ENCODE measurements around the gene ZNF771.
A peak's percentile ranks its signal among the peaks of the same experiment; 100 is the strongest.
"Not testable (repeated sequence)": the region's sequence is repeated elsewhere in the genome, so short reads cannot be mapped to it uniquely, and the experiment has no call there.

ZNF771 gene

DNA sequence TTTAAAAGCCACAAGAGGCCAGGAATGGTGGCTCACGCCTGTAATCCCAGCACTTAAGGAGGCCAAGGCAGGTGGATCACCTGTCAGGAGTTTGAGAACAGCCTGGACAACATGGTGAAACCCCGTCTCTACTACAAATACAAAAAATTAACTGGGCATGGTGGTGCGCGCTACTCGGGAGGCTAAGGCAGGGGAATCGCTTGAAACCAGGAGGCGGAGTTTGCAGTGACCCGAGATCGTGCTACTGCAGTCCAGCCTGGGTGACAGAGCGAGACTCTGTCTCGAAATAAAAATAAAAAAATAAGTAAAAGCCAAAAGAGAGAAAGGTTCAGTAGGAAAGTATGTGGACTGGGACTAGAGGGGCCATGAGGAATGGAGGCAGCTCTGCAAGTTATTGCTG is 52.0 kb downstream of the ZNF771 start:
- Histone ChIP-seq H4K20me1 (ENCODE audit: insufficient read depth, low read length) (no peaks in the 10 kb centered on the region), H3K9ac (ENCODE audit: low read depth, low read length) (peak overlapping the region; percentile 55), H3K27me3 (ENCODE audit: insufficient read depth, low read length, poor library complexity) (no peaks in the 10 kb centered on the region), H2AFZ (ENCODE audit: low read depth, low read length) (peak overlapping the region; percentile 84; the same call in 1 of the 2 replicates), H3K4me1 (ENCODE audit: insufficient read depth, low read length) (peaks cover 19% of the 10 kb centered on the region), H3K4me3 (ENCODE audit: low read depth in 1 of 2, low read length in 2 of 2) (no peak overlapping the region; a peak in 1 of 4 replicates), H3K9me3 (ENCODE audit: insufficient read depth, low read length, severe bottlenecking) (no peaks in the 10 kb centered on the region), H3K36me3 (ENCODE audit: insufficient read depth, low read length) (no peaks in the 10 kb centered on the region), H3K79me2 (ENCODE audit: insufficient read depth, low read length) (no peaks in the 10 kb centered on the region), H3K4me2 (ENCODE audit: insufficient read depth, low read length) (peak overlapping the region; percentile 55; the same call in 1 of the 2 replicates), H3K27ac (ENCODE audit: low read length) (peak overlapping the region; percentile 92)
- TF ChIP-seq CTCF (IDR thresholded peaks at IDR 0.05; ENCODE audit: borderline replicate concordance, extremely low read depth, low read length, poor library complexity, severe bottlenecking): no peak
- TF ChIP-seq EZH2 (IDR thresholded peaks at IDR 0.05; ENCODE audit: borderline replicate concordance, low read depth, low read length, severe bottlenecking): no peak
- no peak for DNase-seq
- ATAC-seq (ENCODE audit: insufficient read depth, low read depth): no peak

DNA sequence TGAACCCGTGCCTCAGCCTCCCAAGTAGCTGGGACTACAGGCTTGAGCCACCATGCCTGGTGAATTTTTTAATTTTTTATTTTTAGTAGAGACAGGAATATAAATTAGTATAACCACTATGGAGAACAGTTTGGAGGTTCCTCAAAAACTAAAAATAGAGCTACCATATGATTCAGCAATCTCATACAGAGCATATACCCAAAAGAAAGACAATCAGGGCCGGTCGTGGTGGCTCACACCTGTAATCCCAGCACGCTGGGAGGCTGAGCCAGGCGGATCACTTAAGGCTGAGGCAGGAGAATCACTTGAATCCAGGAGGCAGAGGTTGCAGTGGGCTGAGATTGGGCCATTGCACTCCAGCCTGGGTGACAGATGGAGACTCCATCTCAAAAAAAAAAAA is 54.0 kb downstream of the ZNF771 start:
- H4K20me1 ChIP-seq (ENCODE audit: insufficient read depth, low read length); H2AFZ ChIP-seq (ENCODE audit: low read depth, low read length); H3K36me3 ChIP-seq (ENCODE audit: insufficient read depth, low read length); H3K4me2 ChIP-seq (ENCODE audit: insufficient read depth, low read length); H3K27ac ChIP-seq (ENCODE audit: low read length); H3K79me2 ChIP-seq (ENCODE audit: insufficient read depth, low read length); H3K4me3 ChIP-seq (ENCODE audit: low read depth in 1 of 2, low read length in 2 of 2); H3K9ac ChIP-seq (ENCODE audit: low read depth, low read length); H3K9me3 ChIP-seq (ENCODE audit: insufficient read depth, low read length, severe bottlenecking); DNase-seq; ATAC-seq (ENCODE audit: insufficient read depth, low read depth); H3K27me3 ChIP-seq (ENCODE audit: insufficient read depth, low read length, poor library complexity): not testable (repeated sequence)
- peaks cover 32% of the 10 kb centered on the region for H3K4me1 ChIP-seq (ENCODE audit: insufficient read depth, low read length)

DNA sequence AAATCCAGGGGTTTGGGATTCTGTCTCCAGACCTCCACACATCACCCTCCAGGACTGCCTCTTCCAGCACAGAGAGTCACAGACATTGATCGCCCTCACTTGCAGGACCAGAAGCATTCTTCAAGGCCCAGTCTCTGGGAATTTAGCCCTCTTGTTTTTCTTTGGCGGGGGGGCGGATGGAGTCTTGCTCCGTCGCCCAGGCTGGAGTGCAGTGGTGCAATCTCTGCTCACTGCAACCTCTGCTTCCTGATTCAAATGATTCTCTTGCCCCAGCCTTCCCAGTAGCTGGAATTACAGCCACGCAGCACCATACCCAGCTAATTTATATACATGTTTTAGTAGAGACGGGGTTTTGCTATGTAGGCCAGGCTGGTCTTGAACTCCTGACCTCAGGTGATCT is 56.7 kb downstream of the ZNF771 start:
- Histone ChIP-seq H3K4me2 (ENCODE audit: insufficient read depth, low read length) (no peak overlapping the region), H3K27ac (ENCODE audit: low read length) (no peak overlapping the region), H3K79me2 (ENCODE audit: insufficient read depth, low read length) (no peaks in the 10 kb centered on the region), H3K36me3 (ENCODE audit: insufficient read depth, low read length) (no peaks in the 10 kb centered on the region), H2AFZ (ENCODE audit: low read depth, low read length) (no peak overlapping the region), H3K27me3 (ENCODE audit: insufficient read depth, low read length, poor library complexity) (no peaks in the 10 kb centered on the region), H4K20me1 (ENCODE audit: insufficient read depth, low read length) (no peaks in the 10 kb centered on the region), H3K4me1 (ENCODE audit: insufficient read depth, low read length) (peaks cover 21% of the 10 kb centered on the region), H3K9ac (ENCODE audit: low read depth, low read length) (no peak overlapping the region), H3K4me3 (ENCODE audit: low read depth in 1 of 2, low read length in 2 of 2) (no peak overlapping the region), H3K9me3 (ENCODE audit: insufficient read depth, low read length, severe bottlenecking) (no peaks in the 10 kb centered on the region)
- no peak for DNase-seq
- TF ChIP-seq CTCF (IDR thresholded peaks at IDR 0.05; ENCODE audit: borderline replicate concordance, extremely low read depth, low read length, poor library complexity, severe bottlenecking): no peak
- TF ChIP-seq EZH2 (IDR thresholded peaks at IDR 0.05; ENCODE audit: borderline replicate concordance, low read depth, low read length, severe bottlenecking): no peak
- no peak for ATAC-seq (ENCODE audit: insufficient read depth, low read depth)
